Gastroesophageal sphincter (tissue), 4 donors: ENCODE data around the gene STARD6. TPM values are rescaled to one million over a fixed set of nuclear protein-coding genes. Genes with fewer than 3 reads are reported as not detected.

Source experiments
- ATAC-seq: fragments of 150-250 bp; one replicate; pipeline ENCODE4 v1.9.1; 2016; ENCODE audit warnings: mild to moderate bottlenecking, moderate library complexity
- H3K27ac ChIP-seq, 4 donors: fragments of 200-600 bp; sonication (generic) in 3 of 4; 1 replicate in 3 of 4; 2 replicates in 1 of 4; pipeline ENCODE4 v1.5.1; 2016 to 2019
- H3K27me3 ChIP-seq: fragments of 200-600 bp; sonication (generic); one replicate; pipeline ENCODE4 v1.5.1; 2019
- H3K36me3 ChIP-seq, 2 donors: fragments of 200-600 bp; sonication (generic); one replicate each; pipeline ENCODE4 v1.5.1; 2019; ENCODE audit warnings: control low read depth in 1 of 2
- H3K4me1 ChIP-seq, 3 donors: fragments of 200-600 bp; sonication (generic); 1 replicate in 2 of 3; 2 replicates in 1 of 3; pipeline ENCODE4 v1.5.1; 2016 to 2019; ENCODE audit warnings: control low read depth in 2 of 3
- H3K4me3 ChIP-seq, 2 donors: fragments of 200-600 bp; sonication (generic); one replicate each; pipeline ENCODE4 v1.5.1; 2019; ENCODE audit warnings: mild to moderate bottlenecking in 1 of 2, moderate library complexity in 1 of 2
- H3K9me3 ChIP-seq, 3 donors: fragments of 200-600 bp; sonication (generic); one replicate each; pipeline ENCODE4 v1.5.1; 2017 to 2019; ENCODE audit warnings: control low read depth in 2 of 3
- CTCF ChIP-seq, 4 experiments: fragments of 200-600 bp in 2 of 4; fragments of 450-650 bp in 2 of 4; sonication (generic) in 1 of 4; IDR thresholded peaks; one replicate each; pipeline ENCODE4 v1.5.1; 2017 to 2019; ENCODE audit warnings: antibody characterized with exemption in 4 of 4, mild to moderate bottlenecking in 2 of 4, moderate library complexity in 2 of 4
- EP300 ChIP-seq: sonication (generic); formaldehyde crosslinking; IDR thresholded peaks from one replicate; pipeline ENCODE4 v1.6.1; 2017; ENCODE audit warnings: antibody characterized with exemption, mild to moderate bottlenecking
- POLR2A ChIP-seq, 2 donors: fragments of 450-650 bp; IDR thresholded peaks; one replicate each; pipeline ENCODE4 v1.6.1; 2017; ENCODE audit warnings: antibody characterized with exemption in 2 of 2, mild to moderate bottlenecking in 2 of 2, moderate library complexity in 1 of 2
- POLR2AphosphoS5 ChIP-seq: sonication (generic); formaldehyde crosslinking; IDR thresholded peaks from one replicate; pipeline ENCODE4 v1.6.1; 2017; ENCODE audit warnings: antibody characterized with exemption
- WGBS, 2 donors: methylation state at CpG; one replicate each; pipeline ENCODE4 v1.1.5; 2018; ENCODE audit warnings: low coverage in 1 of 2; 5-methylcytosine and 5-hydroxymethylcytosine counted together
- total RNA-seq, 4 donors: library from RNA; depleted of rRNA; stranded (reverse); fragments of >200 nt; gene quantifications; one replicate each; pipeline ENCODE4 v1.1.0, GENCODE V29; 2016

STARD6 gene
- total RNA-seq, 4 donors from 2014 or later, result not detected

- Histone ChIP-seq H3K4me3 (no peak overlapping the region), H3K9me3 (peaks cover 0 to 6% (median 0%) of the 10 kb centered on the region in 3 donors), H3K4me1 (no peaks in the 10 kb centered on the region), H3K27me3 (no peaks in the 10 kb centered on the region), H3K27ac (no peak overlapping the region), H3K36me3 (no peaks in the 10 kb centered on the region)
- 80 to 82% methylated on average over 2 to 4 of the region's 4 CpGs for WGBS, 2 donors
- TF ChIP-seq POLR2A (IDR thresholded peaks at IDR 0.05) (no peak), POLR2AphosphoS5 (no peak), CTCF (IDR thresholded peaks at IDR 0.05) (no peak), EP300 (no peak)
- no peak for ATAC-seq
Measured at GRCh38 chr18:54338230-54338629, 19.4 kb downstream of the STARD6 start.

- no peaks in the 10 kb centered on the region for H3K4me1 ChIP-seq
- TF ChIP-seq CTCF (IDR thresholded peaks at IDR 0.05) (no peak), POLR2AphosphoS5 (no peak), EP300 (no peak)
- no peaks in the 10 kb centered on the region for H3K27me3 ChIP-seq
- no peak overlapping the region for H3K4me3 ChIP-seq
- WGBS, 2 donors, result 89 to 90% methylated on average over 1 to 2 of the region's 2 CpGs
- no peak for ATAC-seq
- no peaks in the 10 kb centered on the region for H3K36me3 ChIP-seq
- no peak overlapping the region for H3K27ac ChIP-seq
- H3K9me3 ChIP-seq, result peaks cover 0 to 6% (median 0%) of the 10 kb centered on the region in 3 donors
Measured at GRCh38 chr18:54335638-54336173, 22.0 kb downstream of the STARD6 start.

- Histone ChIP-seq H3K36me3 (no peaks in the 10 kb centered on the region), H3K27ac (no peak overlapping the region), H3K27me3 (no peaks in the 10 kb centered on the region), H3K9me3 (no peaks in the 10 kb centered on the region), H3K4me3 (no peak overlapping the region), H3K4me1 (no peaks in the 10 kb centered on the region)
- TF ChIP-seq POLR2AphosphoS5 (no peak), CTCF (IDR thresholded peaks at IDR 0.05) (no peak), POLR2A (IDR thresholded peaks at IDR 0.05) (no peak), EP300 (no peak)
- no peak for ATAC-seq
- 59 to 71% methylated on average over 4 to 6 of the region's 6 CpGs for WGBS, 2 donors
Measured at GRCh38 chr18:54330768-54331548, 26.7 kb downstream of the STARD6 start.

GRCh38 chr18:54329787-54330186 is 27.9 kb downstream of the STARD6 start:
- no peaks in the 10 kb centered on the region for H3K4me1 ChIP-seq
- no peaks in the 10 kb centered on the region for H3K27me3 ChIP-seq
- H3K27ac ChIP-seq, result no peak overlapping the region
- no peak for ATAC-seq
- H3K9me3 ChIP-seq, result no peaks in the 10 kb centered on the region
- TF ChIP-seq EP300, result no peak
- TF ChIP-seq CTCF (IDR thresholded peaks at IDR 0.05), result no peak
- no peak for TF ChIP-seq POLR2A (IDR thresholded peaks at IDR 0.05)
- no peak for TF ChIP-seq POLR2AphosphoS5
- H3K4me3 ChIP-seq, result no peak overlapping the region
- H3K36me3 ChIP-seq, result no peaks in the 10 kb centered on the region

GRCh38 chr18:54327818-54328217 is 29.8 kb downstream of the STARD6 start:
- 54 to 81% methylated on average over 4 of the region's 4 CpGs for WGBS, 2 donors
- no peak overlapping the region for H3K27ac ChIP-seq
- ATAC-seq, result no peak
- H3K36me3 ChIP-seq, result no peaks in the 10 kb centered on the region
- no peak for TF ChIP-seq POLR2A (IDR thresholded peaks at IDR 0.05)
- TF ChIP-seq POLR2AphosphoS5, result no peak
- TF ChIP-seq CTCF (IDR thresholded peaks at IDR 0.05), result no peak
- no peak for TF ChIP-seq EP300
- no peaks in the 10 kb centered on the region for H3K4me1 ChIP-seq
- no peaks in the 10 kb centered on the region for H3K9me3 ChIP-seq
- no peaks in the 10 kb centered on the region for H3K27me3 ChIP-seq
- no peak overlapping the region for H3K4me3 ChIP-seq
